T-cell (primary cell): Measurements from ENCODE around the gene ELAVL4. TPM values are rescaled to one million over a fixed set of nuclear protein-coding genes. Genes with fewer than 3 reads are reported as not detected.

Experiments used
- ATAC-seq, 4 experiments: fragments of 200-7000 bp in 3 of 4; fragments of 150-1000 bp in 1 of 4; cut with Tn5 transposase; replicated peaks in 1 of 4; 1 replicate in 3 of 4; 2 replicates in 1 of 4; pipeline ENCODE4 v1.10.0; 2021; ENCODE audit warnings: moderate library complexity in 3 of 4, mild to moderate bottlenecking in 2 of 4, moderate number of reproducible peaks in 1 of 4
- CTCF ChIA-PET, 2 donors: fragments of 300-600 bp; sonication (Branson Sonifier 250); formaldehyde crosslinking; loops; one replicate each; lab custom pipeline; 2022; ENCODE audit warnings: antibody characterized with exemption in 2 of 2; lab: Charles Lee
- POLR2A ChIA-PET, 2 donors: fragments of 300-600 bp; sonication (Branson Sonifier 250); formaldehyde crosslinking; loops; one replicate each; lab custom pipeline; 2022; ENCODE audit warnings: antibody characterized with exemption in 2 of 2; lab: Charles Lee
- DNase-seq, 35 experiments: peaks; one replicate each; pipeline versions ENCODE4 v3.0.0 to v3.0.0-alpha.2; 2013 to 2023
- H3K27ac ChIP-seq: one replicate; pipeline ENCODE4 v1.5.1; 2013; ENCODE audit warnings: low read length
- H3K27me3 ChIP-seq, 2 experiments: replicated peaks in 1 of 2; 1 replicate in 1 of 2; 2 replicates in 1 of 2; pipeline versions ENCODE4 v1.6.1 to v1.7.0; 2013; ENCODE audit warnings: low read length in 1 of 2, mixed read lengths in 1 of 2; ENCODE audit not compliant: control insufficient read depth in 2 of 2, insufficient read depth in 2 of 2; ENCODE audit errors: extremely low read depth in 1 of 2
- H3K36me3 ChIP-seq, 2 donors: 1 replicate in 1 of 2; 2 replicates in 1 of 2; pipeline versions ENCODE4 v1.6.1 to v1.7.0; 2013; ENCODE audit warnings: low read length in 1 of 2; ENCODE audit not compliant: control insufficient read depth in 2 of 2, insufficient read depth in 1 of 2; ENCODE audit errors: extremely low read depth in 1 of 2
- H3K4me1 ChIP-seq, 2 experiments: 1 replicate in 1 of 2; 2 replicates in 1 of 2; pipeline versions ENCODE4 v1.6.1 to v1.7.0; 2013; ENCODE audit warnings: low read length in 2 of 2, mixed read lengths in 1 of 2; ENCODE audit not compliant: insufficient read depth in 2 of 2, control insufficient read depth in 1 of 2; ENCODE audit errors: extremely low read depth in 1 of 2
- H3K4me3 ChIP-seq, 2 donors: 1 replicate in 1 of 2; 2 replicates in 1 of 2; pipeline versions ENCODE4 v1.5.1 to v1.7.0; 2013; ENCODE audit warnings: mild to moderate bottlenecking in 2 of 2, low read length in 1 of 2, moderate library complexity in 1 of 2; ENCODE audit not compliant: control insufficient read depth in 1 of 2; ENCODE audit errors: extremely low read depth in 1 of 2
- H3K9me3 ChIP-seq: 2 replicates; pipeline ENCODE4 v1.7.0; 2013
- H3K27ac Mint-ChIP-seq, 2 donors: one replicate each; pipeline ENCODE4 v1.8.0; 2020 to 2021; ENCODE audit warnings: mild to moderate bottlenecking in 2 of 2, mixed read lengths in 2 of 2
- H3K27me3 Mint-ChIP-seq, 2 donors: one replicate each; pipeline ENCODE4 v1.8.0; 2021 to 2022; ENCODE audit warnings: mixed read lengths in 2 of 2
- H3K36me3 Mint-ChIP-seq: one replicate; pipeline ENCODE4 v1.8.0; 2021; ENCODE audit warnings: mixed read lengths
- H3K4me1 Mint-ChIP-seq, 3 donors: one replicate each; pipeline ENCODE4 v1.8.0; 2020 to 2022; ENCODE audit warnings: mixed read lengths in 3 of 3, mild to moderate bottlenecking in 1 of 3
- H3K4me3 Mint-ChIP-seq, 3 donors: one replicate each; pipeline ENCODE4 v1.8.0; 2020 to 2022; ENCODE audit warnings: mild to moderate bottlenecking in 3 of 3, mixed read lengths in 3 of 3, moderate library complexity in 3 of 3
- H3K9me3 Mint-ChIP-seq, 3 donors: one replicate each; pipeline ENCODE4 v1.8.0; 2020 to 2022; ENCODE audit warnings: mixed read lengths in 3 of 3
- WGBS: methylation state at CpG from one replicate; pipeline ENCODE4 v1.1.5; 2013; ENCODE audit warnings: missing lambda C conversion rate; ENCODE audit not compliant: insufficient coverage; 5-methylcytosine and 5-hydroxymethylcytosine counted together
- total RNA-seq, 35 experiments: library from RNA in 6 of 35; stranded (reverse) in 6 of 35; fragments of 120-200 nt in 1 of 35; gene quantifications; one replicate each; pipeline versions ENCODE4 v1.2.1 to v1.2.4 and lab custom pipeline; 2013 to 2026

The ELAVL4 gene
- total RNA-seq, 5 donors from 2014 or later (not counting 1 experiment from before 2014, with no cell fraction given) = not detected

- Histone ChIP-seq H3K36me3 (no peaks in the 10 kb centered on the region), H3K4me1 (no peaks in the 10 kb centered on the region), H3K9me3 (no peaks in the 10 kb centered on the region), H3K27me3 (no peaks in the 10 kb centered on the region), H3K27ac (no peak overlapping the region), H3K4me3 (no peak overlapping the region)
- Mint-ChIP-seq H3K27ac (no peak overlapping the region), H3K36me3 (no peaks in the 10 kb centered on the region), H3K9me3 (no peaks in the 10 kb centered on the region), H3K27me3 (peaks cover 0 to 2% of the 10 kb centered on the region in 2 donors), H3K4me3 (no peak overlapping the region), H3K4me1 (no peaks in the 10 kb centered on the region)
- no peak for ATAC-seq
- ChIA-PET CTCF (interaction anchor here in 1 of 2 donors (0.7 kb wide), 1 partner anchor 9 kb away, joined by 3 read pairs; no protein-coding TSS in a partner anchor), POLR2A (no interaction called here)
- whole genome bisulfite sequencing = no CpG with 5 or more reads among the region's 1 CpG
- no peak for DNase-seq
These were observed 39.6 kb downstream of the ELAVL4 start for GRCh38 chr1:50148142-50148923.

GRCh38 chr1:50152236-50152635 is 43.5 kb downstream of the ELAVL4 start:
- H3K27ac Mint-ChIP-seq = no peak overlapping the region
- no CpG with 5 or more reads among the region's 3 CpGs for WGBS
- CTCF ChIA-PET = no interaction called here

GRCh38 chr1:50155541-50155940 is 46.8 kb downstream of the ELAVL4 start:
- Mint-ChIP-seq H3K36me3 (no peaks in the 10 kb centered on the region), H3K9me3 (no peaks in the 10 kb centered on the region), H3K4me1 (no peaks in the 10 kb centered on the region), H3K27ac (no peak overlapping the region), H3K27me3 (peaks cover 2 to 4% of the 10 kb centered on the region in 2 donors), H3K4me3 (no peak overlapping the region)
- Histone ChIP-seq H3K4me3 (no peak overlapping the region), H3K27me3 (no peaks in the 10 kb centered on the region), H3K27ac (no peak overlapping the region), H3K36me3 (no peaks in the 10 kb centered on the region), H3K4me1 (no peaks in the 10 kb centered on the region), H3K9me3 (no peaks in the 10 kb centered on the region)
- WGBS = 75% methylated on average over 3 of the region's 3 CpGs
- DNase-seq (no peak), ATAC-seq (no peak)
- ChIA-PET POLR2A (no interaction called here), CTCF (no interaction called here)

More at GRCh38 chr1:50152236-50152635, 43.5 kb downstream of the ELAVL4 start:
- no peak for DNase-seq
- Histone ChIP-seq H3K27me3 (no peaks in the 10 kb centered on the region), H3K9me3 (no peaks in the 10 kb centered on the region), H3K27ac (no peak overlapping the region), H3K4me1 (no peaks in the 10 kb centered on the region), H3K36me3 (no peaks in the 10 kb centered on the region), H3K4me3 (no peak overlapping the region)
- no peak for ATAC-seq
- no peaks in the 10 kb centered on the region for H3K36me3 Mint-ChIP-seq
- no peak overlapping the region for H3K4me3 Mint-ChIP-seq
- POLR2A ChIA-PET = no interaction called here
- H3K27me3 Mint-ChIP-seq = peaks cover 0 to 4% of the 10 kb centered on the region in 2 donors
- H3K9me3 Mint-ChIP-seq = no peaks in the 10 kb centered on the region
- no peaks in the 10 kb centered on the region for H3K4me1 Mint-ChIP-seq

GRCh38 chr1:50156241-50157010 is 47.7 kb downstream of the ELAVL4 start:
- POLR2A ChIA-PET = no interaction called here
- H3K27ac Mint-ChIP-seq = no peak overlapping the region
- H3K9me3 Mint-ChIP-seq = no peaks in the 10 kb centered on the region
- Histone ChIP-seq H3K27me3 (no peaks in the 10 kb centered on the region), H3K27ac (no peak overlapping the region), H3K9me3 (no peaks in the 10 kb centered on the region), H3K4me1 (no peaks in the 10 kb centered on the region), H3K4me3 (no peak overlapping the region), H3K36me3 (no peaks in the 10 kb centered on the region)
- DNase-seq (no peak), ATAC-seq (no peak)
- no peak overlapping the region for H3K4me3 Mint-ChIP-seq
- H3K27me3 Mint-ChIP-seq = peaks cover 2 to 4% of the 10 kb centered on the region in 2 donors
- H3K4me1 Mint-ChIP-seq = no peaks in the 10 kb centered on the region
- no peaks in the 10 kb centered on the region for H3K36me3 Mint-ChIP-seq
- CTCF ChIA-PET = interaction anchor here in 1 of 2 donors (0.6 kb wide), 1 partner anchor 366 kb away, joined by 3 read pairs; no protein-coding TSS in a partner anchor
- 100% methylated on average over 1 of the region's 7 CpGs for WGBS

DNA sequence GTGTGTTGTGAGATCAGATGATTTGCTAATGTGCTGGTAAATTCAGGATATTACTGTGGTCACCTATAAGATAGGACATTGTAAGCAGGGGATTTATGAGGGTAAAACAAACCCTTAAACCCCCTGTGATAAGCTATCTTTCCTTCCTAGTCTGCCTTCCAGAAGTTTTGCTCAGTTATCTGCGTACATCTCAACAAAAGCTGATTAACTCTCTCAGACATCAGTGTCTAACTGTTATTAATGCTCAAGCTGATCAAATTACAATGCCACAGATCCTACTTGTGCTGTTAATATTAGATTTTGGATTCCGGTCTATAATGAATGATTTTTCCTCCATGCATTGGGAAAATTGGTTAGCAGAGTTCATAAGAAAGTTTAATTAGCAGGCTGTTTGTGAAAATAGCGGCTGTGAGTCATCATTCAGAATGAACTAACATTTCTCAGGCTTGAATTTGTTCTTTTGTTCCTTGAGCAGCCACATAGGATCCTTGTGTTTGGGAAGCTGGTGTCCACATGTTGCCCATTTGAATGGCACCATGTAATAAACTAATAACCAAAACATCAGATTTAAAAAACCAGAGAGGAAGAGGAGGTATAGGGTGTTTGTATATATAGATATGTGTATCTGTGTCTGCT is 48.7 kb downstream of the ELAVL4 start:
- POLR2A ChIA-PET = no interaction called here

DNA sequence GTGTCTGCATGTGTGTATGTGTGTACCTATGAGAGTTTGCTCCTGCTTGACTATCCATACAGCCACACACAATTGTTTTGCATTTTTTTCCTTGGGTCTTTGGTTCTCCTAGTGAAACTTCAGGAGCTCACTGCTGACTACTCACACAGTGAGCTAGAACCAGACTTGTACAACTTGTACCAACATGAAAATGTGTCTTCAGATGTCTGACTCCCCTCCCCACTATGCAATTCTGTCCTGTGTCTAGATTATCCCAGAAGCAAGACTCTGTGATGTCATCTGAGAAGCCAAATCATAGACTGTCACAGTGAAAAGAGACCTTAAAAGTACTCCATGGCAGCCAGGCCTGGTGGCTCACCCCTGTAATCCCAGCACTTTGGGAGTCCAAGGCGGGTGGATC is 49.7 kb downstream of the ELAVL4 start:
- H3K27me3 ChIP-seq = no peaks in the 10 kb centered on the region
- peaks cover 2 to 4% of the 10 kb centered on the region in 2 donors for H3K27me3 Mint-ChIP-seq
- WGBS = 100% methylated on average over 1 of the region's 1 CpG
- no peaks in the 10 kb centered on the region for H3K4me1 Mint-ChIP-seq
- no peak overlapping the region for H3K4me3 Mint-ChIP-seq
- DNase-seq (no peak), ATAC-seq (no peak)
- no peak overlapping the region for H3K27ac ChIP-seq
- no peaks in the 10 kb centered on the region for H3K4me1 ChIP-seq
- H3K36me3 ChIP-seq = no peaks in the 10 kb centered on the region
- ChIA-PET POLR2A (no interaction called here), CTCF (interaction anchor here (0.6 to 0.9 kb wide), 2 partner anchors 10 to 1122 kb away, joined by 3 read pairs; no protein-coding TSS in a partner anchor)
- H3K36me3 Mint-ChIP-seq = no peaks in the 10 kb centered on the region
- H3K9me3 ChIP-seq = no peaks in the 10 kb centered on the region
- H3K27ac Mint-ChIP-seq = no peak overlapping the region
- no peaks in the 10 kb centered on the region for H3K9me3 Mint-ChIP-seq
- no peak overlapping the region for H3K4me3 ChIP-seq

More for the DNA sequence above, 48.7 kb downstream of the ELAVL4 start:
- Mint-ChIP-seq H3K4me1 (no peaks in the 10 kb centered on the region), H3K27ac (no peak overlapping the region), H3K27me3 (peaks cover 2 to 4% of the 10 kb centered on the region in 2 donors), H3K9me3 (no peaks in the 10 kb centered on the region), H3K4me3 (no peak overlapping the region), H3K36me3 (no peaks in the 10 kb centered on the region)
- Histone ChIP-seq H3K27ac (no peak overlapping the region), H3K27me3 (no peaks in the 10 kb centered on the region), H3K9me3 (no peaks in the 10 kb centered on the region), H3K4me1 (no peaks in the 10 kb centered on the region), H3K36me3 (no peaks in the 10 kb centered on the region), H3K4me3 (no peak overlapping the region)
- no peak for DNase-seq
- no peak for ATAC-seq
- CTCF ChIA-PET = interaction anchor here (0.6 to 0.9 kb wide), 3 partner anchors 9 to 1121 kb away, joined by 3 read pairs; no protein-coding TSS in a partner anchor
- no CpG with 5 or more reads among the region's 3 CpGs for WGBS
